GM18526 (cell line): ENCODE measurements around the gene TMEM106C.

ENCODE experiments used
- POLR2A ChIP-seq: IDR thresholded peaks from 3 replicates; pipeline ENCODE4 v1.6.1; 2011; ENCODE audit not compliant: insufficient read length; ENCODE audit errors: extremely low read depth

The TMEM106C gene

DNA sequence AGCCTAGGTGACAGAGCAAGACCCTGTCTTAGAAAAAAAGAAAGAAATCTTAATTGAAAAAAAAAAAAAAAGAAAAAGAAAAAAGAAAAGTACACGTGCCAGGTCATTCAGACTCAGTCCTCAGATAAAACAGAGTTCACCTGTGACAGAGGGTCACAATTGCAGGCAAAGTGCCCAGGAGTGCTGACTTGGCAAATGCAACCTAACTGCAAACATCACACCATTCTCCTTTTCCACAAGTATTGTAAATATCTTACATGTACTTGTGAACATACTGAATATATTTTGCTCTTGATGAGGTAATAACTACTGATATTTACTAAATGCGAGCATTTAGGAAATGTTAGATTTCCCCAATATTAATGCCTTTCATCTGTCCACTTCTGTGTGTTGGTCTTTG, 49.9 kb downstream of the TMEM106C start:
- no peak for TF ChIP-seq POLR2A

DNA sequence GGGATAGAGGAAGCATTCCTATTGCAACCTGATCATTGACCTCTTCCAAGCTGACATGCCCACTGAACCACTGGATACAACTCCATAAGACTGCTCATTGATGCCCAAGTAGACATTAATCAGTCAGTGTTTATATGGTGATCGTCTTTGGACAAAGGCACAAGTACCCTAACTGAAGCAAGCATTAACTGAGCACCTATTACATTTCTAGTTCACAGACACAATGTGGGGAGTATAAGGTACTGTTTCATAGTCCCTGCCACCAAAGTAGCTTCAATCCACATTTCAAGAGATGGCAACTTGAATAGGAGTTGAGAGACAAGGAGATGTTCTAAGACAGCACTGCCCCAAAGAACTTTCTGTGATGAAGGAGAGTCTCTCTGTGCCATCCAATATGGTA, 51.7 kb downstream of the TMEM106C start:
- no peak for TF ChIP-seq POLR2A

DNA sequence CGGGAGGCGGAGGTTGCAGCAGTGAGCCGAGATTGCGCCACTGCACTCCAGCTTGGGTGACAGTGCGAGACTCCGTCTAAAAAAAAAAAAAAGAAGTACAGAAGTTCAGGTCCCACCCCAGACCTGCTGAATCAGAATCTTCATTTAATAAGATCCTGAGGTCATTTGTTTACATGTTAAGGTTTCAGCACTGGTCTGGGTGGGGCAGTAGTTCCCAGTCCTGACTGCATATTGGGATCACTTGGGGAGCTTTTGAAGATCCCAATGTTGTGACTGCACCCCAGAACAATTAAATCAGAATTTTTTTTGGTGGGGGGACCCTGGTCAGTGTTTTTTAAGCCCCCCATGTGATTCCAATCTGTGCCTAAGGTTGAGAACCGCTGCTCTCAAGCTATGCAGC, 52.6 kb downstream of the TMEM106C start:
- TF ChIP-seq POLR2A: no peak

DNA sequence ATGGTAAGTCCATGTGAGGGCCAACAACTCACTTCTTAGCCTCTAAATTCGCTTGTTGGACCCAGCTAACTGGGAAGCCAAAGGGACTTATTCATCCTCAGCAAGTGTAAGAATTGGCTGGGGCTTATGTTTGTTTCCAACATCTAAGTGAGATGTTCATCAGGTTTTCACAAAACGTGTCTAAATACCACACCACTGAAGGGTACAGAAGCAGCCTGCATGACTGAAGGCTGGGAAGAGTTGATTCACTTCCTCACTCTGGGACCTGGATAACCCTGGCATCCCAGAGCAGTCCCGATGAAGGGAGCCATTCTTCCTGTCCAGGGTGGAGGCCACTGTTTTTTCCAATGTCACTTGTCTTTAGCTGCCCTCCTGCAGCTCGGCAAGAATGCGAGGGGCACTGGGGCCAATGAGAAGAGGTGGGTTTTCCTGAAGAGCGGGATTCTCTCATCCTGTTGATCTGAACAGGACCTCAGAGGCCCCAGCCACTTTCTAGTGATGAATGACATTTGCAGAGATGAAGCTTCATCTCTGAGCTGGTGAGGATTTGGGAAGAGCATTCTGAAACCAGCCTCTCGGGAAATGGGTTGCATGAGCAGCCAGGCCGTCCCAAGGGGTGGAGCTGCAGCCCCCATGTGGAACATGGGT, 53.1 kb downstream of the TMEM106C start:
- TF ChIP-seq POLR2A: no peak

DNA sequence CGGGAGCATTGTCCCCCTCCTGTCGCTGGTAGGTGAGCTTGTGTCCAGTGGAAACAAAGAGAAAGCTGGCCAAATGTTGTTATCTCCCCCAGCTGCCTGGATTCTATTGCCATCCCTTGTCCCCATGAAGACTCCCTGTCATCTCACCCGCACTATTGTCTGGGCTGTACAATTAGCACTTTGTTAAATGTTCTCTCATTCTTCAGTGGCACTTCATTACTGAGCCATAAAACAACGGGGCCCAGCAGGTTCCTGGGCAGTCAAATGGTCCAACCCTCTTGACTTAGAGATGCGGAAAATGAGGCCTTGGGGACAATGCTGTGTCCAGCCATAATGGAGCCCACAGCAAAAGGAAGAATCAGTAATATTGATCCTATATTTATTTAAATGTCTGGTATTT, 54.1 kb downstream of the TMEM106C start:
- no peak for TF ChIP-seq POLR2A

DNA sequence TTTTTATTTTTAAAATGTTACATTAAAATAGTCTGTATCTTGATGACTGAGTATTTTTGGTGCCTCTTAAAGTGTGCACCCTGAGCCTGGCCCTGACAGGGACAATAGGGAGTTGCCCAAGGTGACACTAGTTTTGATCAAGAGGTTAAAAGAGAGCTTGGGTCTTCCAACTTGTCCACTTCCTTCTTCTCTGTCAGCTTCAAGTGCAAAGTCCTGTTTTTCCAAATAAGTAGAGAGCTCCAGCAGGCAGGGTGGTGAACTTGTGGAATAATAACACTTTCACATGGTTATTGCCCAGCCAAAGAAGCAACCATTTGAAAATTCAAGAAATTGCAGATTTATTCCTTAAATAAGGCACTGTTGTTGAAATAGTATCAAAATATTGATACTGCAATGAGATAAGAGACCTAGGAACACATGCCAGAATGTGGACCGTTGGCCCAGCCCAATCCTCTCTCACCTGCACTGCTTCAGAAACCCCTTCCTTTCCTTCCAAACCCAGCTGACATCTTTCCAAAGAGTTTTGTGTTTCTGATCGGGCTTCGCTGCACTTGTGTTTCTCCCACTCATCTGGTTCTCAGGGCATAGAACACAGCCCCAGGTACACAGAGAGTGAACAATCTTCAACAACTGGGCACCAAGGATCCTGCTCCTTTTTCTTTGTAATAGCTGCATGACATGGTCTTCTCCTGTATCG, 54.7 kb downstream of the TMEM106C start:
- no peak for TF ChIP-seq POLR2A
